ENCODE measurements around the gene UBASH3B. TPM values are rescaled to one million over a fixed set of nuclear protein-coding genes. Genes with fewer than 3 reads are reported as not detected.

Gene UBASH3B
- total and polyA plus RNA-seq, 2 donors (not counting 1 experiment from before 2014, with no cell fraction given): 13.1 to 44.4 TPM

- TF ChIP-seq EZH2 (IDR thresholded peaks at IDR 0.05; ENCODE audit: low read length, missing control alignments) (no peak), CTCF (conservative IDR thresholded peaks at IDR 0.05 in 1 of 2, IDR thresholded peaks at IDR 0.05 in 1 of 2; ENCODE audit: low read depth in 1 of 2, low read length in 2 of 2) (no peak)
- Histone ChIP-seq H3K9ac (ENCODE audit: insufficient read depth, low read length) (no peak overlapping the region), H3K4me3 (replicated peaks in 1 of 4; ENCODE audit: control extremely low read depth in 1 of 4, insufficient read depth in 1 of 4, low read depth in 3 of 4, low read length in 4 of 4) (no peak overlapping the region), H3K4me1 (ENCODE audit: control insufficient read depth, extremely low read depth, insufficient read depth, low read length) (peaks cover 2% of the 10 kb centered on the region), H3K79me2 (ENCODE audit: control insufficient read depth, insufficient read depth, low read length) (no peaks in the 10 kb centered on the region), H3K4me2 (ENCODE audit: extremely low read depth, insufficient read depth, low read length) (no peak overlapping the region), H4K20me1 (ENCODE audit: control insufficient read depth, extremely low read depth, insufficient read depth, low read length) (no peaks in the 10 kb centered on the region), H3K27me3 (ENCODE audit: control insufficient read depth, insufficient read depth, low read length) (no peaks in the 10 kb centered on the region), H3K9me3 (ENCODE audit: control insufficient read depth, insufficient read depth, low read depth, low read length) (no peaks in the 10 kb centered on the region), H3K27ac (ENCODE audit: insufficient read depth, low read length) (no peak overlapping the region), H3K36me3 (ENCODE audit: control insufficient read depth, insufficient read depth, low read length) (no peaks in the 10 kb centered on the region), H2AFZ (ENCODE audit: low read length) (no peak overlapping the region)
- peak in 1 of 2 donors; percentile 14 for DNase-seq (ENCODE audit: low read depth in 2 of 2)
Measured at GRCh38 chr11:122853261-122853660, 197.7 kb downstream of the UBASH3B start.

- no peak overlapping the region for H3K9ac ChIP-seq (ENCODE audit: insufficient read depth, low read length)
- no peaks in the 10 kb centered on the region for H3K36me3 ChIP-seq (ENCODE audit: control insufficient read depth, insufficient read depth, low read length)
- no peak overlapping the region for H3K27ac ChIP-seq (ENCODE audit: insufficient read depth, low read length)
- peak overlapping the region; percentile 37 for H3K4me2 ChIP-seq (ENCODE audit: extremely low read depth, insufficient read depth, low read length)
- TF ChIP-seq CTCF (conservative IDR thresholded peaks at IDR 0.05 in 1 of 2, IDR thresholded peaks at IDR 0.05 in 1 of 2; ENCODE audit: low read depth in 1 of 2, low read length in 2 of 2) (peak; percentile 57 to 58), EZH2 (IDR thresholded peaks at IDR 0.05; ENCODE audit: low read length, missing control alignments) (no peak)
- H4K20me1 ChIP-seq (ENCODE audit: control insufficient read depth, extremely low read depth, insufficient read depth, low read length): no peaks in the 10 kb centered on the region
- peak; percentile 78 to 88 for DNase-seq (ENCODE audit: low read depth in 2 of 2)
- no peaks in the 10 kb centered on the region for H3K9me3 ChIP-seq (ENCODE audit: control insufficient read depth, insufficient read depth, low read depth, low read length)
- H3K4me1 ChIP-seq (ENCODE audit: control insufficient read depth, extremely low read depth, insufficient read depth, low read length): peaks cover 2% of the 10 kb centered on the region
- no peaks in the 10 kb centered on the region for H3K79me2 ChIP-seq (ENCODE audit: control insufficient read depth, insufficient read depth, low read length)
- peak overlapping the region; percentile 47 for H2AFZ ChIP-seq (ENCODE audit: low read length)
- H3K4me3 ChIP-seq (replicated peaks in 1 of 4; ENCODE audit: control extremely low read depth in 1 of 4, insufficient read depth in 1 of 4, low read depth in 3 of 4, low read length in 4 of 4): no peak overlapping the region
- H3K27me3 ChIP-seq (ENCODE audit: control insufficient read depth, insufficient read depth, low read length): no peaks in the 10 kb centered on the region
Measured at GRCh38 chr11:122853971-122854446, 198.5 kb downstream of the UBASH3B start.

GRCh38 chr11:122861631-122862030 is 206.1 kb downstream of the UBASH3B start:
- Histone ChIP-seq H3K27me3 (ENCODE audit: control insufficient read depth, insufficient read depth, low read length) (no peaks in the 10 kb centered on the region), H2AFZ (ENCODE audit: low read length) (no peak overlapping the region), H3K9me3 (ENCODE audit: control insufficient read depth, insufficient read depth, low read depth, low read length) (no peaks in the 10 kb centered on the region), H3K4me1 (ENCODE audit: control insufficient read depth, extremely low read depth, insufficient read depth, low read length) (no peaks in the 10 kb centered on the region), H3K36me3 (ENCODE audit: control insufficient read depth, insufficient read depth, low read length) (no peaks in the 10 kb centered on the region), H3K4me2 (ENCODE audit: extremely low read depth, insufficient read depth, low read length) (no peak overlapping the region), H3K4me3 (replicated peaks in 1 of 4; ENCODE audit: control extremely low read depth in 1 of 4, insufficient read depth in 1 of 4, low read depth in 3 of 4, low read length in 4 of 4) (no peak overlapping the region), H4K20me1 (ENCODE audit: control insufficient read depth, extremely low read depth, insufficient read depth, low read length) (no peaks in the 10 kb centered on the region), H3K9ac (ENCODE audit: insufficient read depth, low read length) (no peak overlapping the region), H3K79me2 (ENCODE audit: control insufficient read depth, insufficient read depth, low read length) (no peaks in the 10 kb centered on the region), H3K27ac (ENCODE audit: insufficient read depth, low read length) (no peak overlapping the region)
- TF ChIP-seq EZH2 (IDR thresholded peaks at IDR 0.05; ENCODE audit: low read length, missing control alignments) (no peak), CTCF (conservative IDR thresholded peaks at IDR 0.05 in 1 of 2, IDR thresholded peaks at IDR 0.05 in 1 of 2; ENCODE audit: low read depth in 1 of 2, low read length in 2 of 2) (no peak)
- DNase-seq (ENCODE audit: low read depth in 2 of 2): no peak

Measured in fibroblast of lung (primary cell).